HG02973 (cell line): ENCODE data around the gene PELI3.
"Not testable (repeated sequence)": the region's sequence is repeated elsewhere in the genome, so short reads cannot be mapped to it uniquely, and the experiment has no call there.

Experiments
- ATAC-seq: cut with Tn5 transposase; IDR thresholded peaks from one replicate; pipeline ENCODE4 v1.9.1; 2021; ENCODE audit warnings: moderate library complexity; ENCODE audit not compliant: unreplicated experiment

PELI3 gene

DNA sequence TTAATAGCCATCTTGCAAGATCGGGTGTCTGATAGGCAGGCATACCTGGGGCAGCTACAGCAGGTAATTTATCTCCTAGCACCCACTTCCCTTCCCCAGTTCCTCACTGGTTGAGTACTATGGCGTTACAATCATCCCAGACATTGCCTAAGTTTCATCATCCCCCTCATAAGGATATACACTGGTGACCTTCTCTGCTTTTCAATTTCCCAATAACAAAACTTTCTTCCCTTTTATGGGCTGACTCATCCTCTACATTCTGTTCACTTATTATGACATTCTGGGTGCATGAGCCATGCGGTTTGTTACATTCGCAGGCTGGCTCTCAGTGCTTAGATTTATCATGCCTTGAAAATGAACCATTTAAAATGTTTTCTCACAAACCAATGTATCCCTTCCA lies 23.1 kb upstream of the PELI3 start:
- no peak for ATAC-seq

DNA sequence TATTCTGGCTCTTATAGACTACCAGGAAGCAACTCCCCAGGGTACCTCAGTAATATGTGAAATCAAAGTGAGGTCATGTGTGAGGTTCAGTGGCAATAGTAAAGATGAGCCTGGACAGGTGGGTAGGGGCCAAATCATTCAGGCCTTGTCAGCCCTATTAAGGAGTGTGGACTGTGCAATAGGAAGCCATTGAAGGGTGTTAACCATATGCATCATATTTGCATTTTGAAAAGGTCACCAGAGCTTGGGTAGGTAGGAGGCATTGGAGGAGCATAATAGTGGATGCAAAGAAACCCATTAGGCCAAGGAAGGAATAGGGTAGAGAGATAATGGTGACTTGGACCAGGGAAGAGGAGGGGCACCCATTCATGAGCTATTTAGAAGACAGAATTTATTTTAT lies 19.7 kb upstream of the PELI3 start:
- no peak for ATAC-seq

DNA sequence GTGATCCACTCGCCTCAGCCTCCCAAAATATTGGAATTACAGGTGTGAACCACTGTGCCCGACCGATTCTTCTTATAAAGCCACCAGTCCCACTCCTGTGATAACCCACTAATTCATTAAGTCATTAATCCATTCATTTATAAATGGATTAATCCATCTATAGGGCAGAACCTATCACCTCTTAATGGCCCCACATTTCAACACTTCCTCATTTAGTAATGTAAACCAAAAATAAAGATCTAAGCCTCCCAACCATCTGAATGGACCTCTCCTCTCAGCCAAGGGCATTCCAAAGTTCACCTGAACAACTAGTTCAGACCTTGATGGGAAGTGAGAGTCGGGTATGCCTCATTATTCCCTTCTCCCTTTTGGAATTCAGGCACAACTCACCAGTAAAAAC lies 18.2 kb upstream of the PELI3 start:
- no peak for ATAC-seq

- no peak for ATAC-seq
These were observed 16.1 kb upstream of the PELI3 start for GRCh38 chr11:66450560-66450959.

- ATAC-seq: no peak
These were observed 15.0 kb upstream of the PELI3 start for GRCh38 chr11:66451663-66452062.

- ATAC-seq: no peak
These were observed 12.5 kb upstream of the PELI3 start for GRCh38 chr11:66454247-66454646.

DNA sequence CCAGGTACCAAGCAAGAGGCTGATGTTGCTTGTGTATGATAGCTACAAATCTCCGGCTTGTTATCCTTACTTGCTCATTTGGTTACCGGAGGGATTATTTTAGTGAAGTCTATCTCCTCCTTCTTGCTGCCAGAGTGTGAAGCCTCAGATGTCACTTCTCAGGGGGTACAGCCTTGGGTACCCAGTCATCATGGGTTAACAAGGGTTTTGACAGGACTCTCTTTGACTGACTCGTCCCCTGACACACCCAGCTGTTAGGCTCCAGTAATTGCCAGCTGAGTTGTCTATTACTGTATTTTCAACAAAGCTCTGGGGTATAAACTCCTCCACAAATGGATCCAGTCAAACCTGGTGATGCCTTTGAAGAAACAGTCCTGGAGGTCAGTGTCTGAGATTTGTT lies 11.9 kb upstream of the PELI3 start:
- ATAC-seq: no peak

- ATAC-seq: no peak
These were observed 8.9 kb upstream of the PELI3 start for GRCh38 chr11:66457826-66458225.

- ATAC-seq: no peak
These were observed 7.4 kb upstream of the PELI3 start for GRCh38 chr11:66459138-66459778.

GRCh38 chr11:66462010-66462409 lies 4.7 kb upstream of the PELI3 start:
- no peak for ATAC-seq

DNA sequence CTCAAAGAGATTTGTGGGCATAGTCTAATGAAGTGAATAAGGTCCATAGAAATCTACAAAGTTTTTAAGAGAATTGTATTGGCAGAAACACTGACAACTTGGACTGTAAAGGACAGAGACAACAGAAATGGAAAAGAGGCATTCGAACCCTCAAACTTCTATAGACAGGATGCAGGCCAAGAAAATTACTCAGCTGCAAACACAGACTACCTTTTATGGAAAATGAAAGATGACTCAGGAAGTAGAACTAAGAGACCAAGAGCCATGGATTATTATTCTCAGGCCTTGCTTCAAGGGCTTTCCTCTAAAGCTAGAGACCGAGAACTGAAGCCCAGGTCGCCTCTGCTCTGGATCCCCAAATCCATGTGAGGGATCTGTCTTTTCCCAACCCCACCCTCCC lies 3.8 kb upstream of the PELI3 start:
- no peak for ATAC-seq

- not testable (repeated sequence) for ATAC-seq
These were observed 2.6 kb upstream of the PELI3 start for GRCh38 chr11:66464116-66464515.

- ATAC-seq: no peak
These were observed 1.8 kb upstream of the PELI3 start for GRCh38 chr11:66464916-66465315.

GRCh38 chr11:66465373-66466224 lies 1.1 kb upstream of the PELI3 start:
- ATAC-seq: no peak

- ATAC-seq: peak; percentile 42
These were observed 442 bp downstream of the PELI3 start for GRCh38 chr11:66467034-66467659.

DNA sequence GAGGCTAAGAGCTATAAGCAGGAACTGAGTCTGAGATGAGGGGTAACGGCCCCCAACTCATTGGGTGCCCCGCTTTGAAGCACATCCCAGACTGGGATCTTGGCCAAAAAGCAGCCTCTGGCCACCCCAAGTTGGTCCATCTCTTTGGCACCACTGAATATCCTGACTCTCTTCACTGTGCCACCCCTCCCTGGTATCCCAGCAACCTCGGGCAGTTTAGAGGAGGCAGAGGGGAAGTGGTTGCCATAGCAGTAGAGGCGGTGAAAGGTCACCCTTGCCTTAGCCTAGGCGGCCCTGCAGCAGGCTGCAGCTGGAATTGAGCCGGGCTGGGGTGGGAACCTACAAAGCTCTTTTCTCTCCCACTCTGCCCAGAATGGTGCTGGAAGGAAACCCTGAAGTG lies 1.1 kb downstream of the PELI3 start:
- ATAC-seq: no peak

DNA sequence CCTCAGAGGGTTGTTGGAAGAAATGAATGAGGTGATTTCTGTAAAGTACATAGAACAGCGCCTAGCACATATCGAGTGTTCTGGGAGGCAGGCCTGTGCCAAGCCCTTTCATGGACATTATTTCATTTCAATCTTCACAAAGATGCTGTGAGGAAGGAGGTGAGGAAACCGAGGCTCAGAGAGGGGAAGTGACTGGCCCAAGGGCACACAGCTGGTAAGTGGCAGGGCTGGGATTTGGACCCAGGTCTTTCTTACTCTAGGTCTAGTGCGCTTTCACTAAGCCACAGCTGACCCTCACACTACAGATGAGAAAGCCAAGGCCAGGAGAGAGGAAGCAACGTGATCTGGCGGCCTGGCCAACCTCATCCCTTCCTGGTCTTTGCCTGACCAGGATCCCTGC lies 2.0 kb downstream of the PELI3 start:
- ATAC-seq: no peak

GRCh38 chr11:66469441-66469840 lies 2.7 kb downstream of the PELI3 start:
- ATAC-seq: no peak

DNA sequence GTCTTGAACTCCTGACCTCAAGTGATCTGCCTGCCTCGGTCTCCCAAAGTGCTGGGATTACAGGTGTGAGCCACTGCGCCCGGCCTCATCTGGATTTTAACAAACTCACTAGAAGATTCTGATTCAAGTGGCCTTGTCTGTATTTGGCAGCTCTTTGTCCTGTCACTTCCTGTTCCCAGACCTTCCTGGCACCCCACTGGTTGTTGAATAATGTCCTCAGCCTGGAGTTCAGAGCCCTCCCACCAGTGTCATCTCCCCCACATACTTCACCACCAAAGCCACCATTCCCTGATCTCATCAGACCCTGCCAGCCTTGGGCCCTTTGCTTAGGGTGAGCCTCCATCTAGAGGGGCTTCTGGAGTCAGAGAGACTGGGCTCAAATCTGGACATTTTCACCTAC lies 3.3 kb downstream of the PELI3 start:
- no peak for ATAC-seq

DNA sequence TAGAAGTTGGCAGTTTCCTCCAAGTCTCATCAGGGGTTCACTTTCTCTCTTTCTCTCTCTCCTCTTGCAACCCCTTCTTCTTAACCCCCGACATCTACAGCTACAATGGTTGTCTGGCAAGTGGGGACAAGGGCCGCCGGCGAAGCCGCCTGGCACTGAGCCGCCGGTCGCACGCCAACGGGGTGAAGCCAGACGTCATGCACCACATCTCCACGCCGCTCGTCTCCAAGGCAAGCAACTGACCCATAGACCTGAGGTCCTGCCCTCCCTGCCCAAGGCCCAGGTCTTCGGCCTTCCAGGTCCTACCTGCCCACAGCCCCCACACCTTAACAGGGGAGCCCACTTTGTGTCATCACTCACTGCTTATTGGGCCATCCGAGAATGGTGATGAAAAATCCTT lies 4.4 kb downstream of the PELI3 start:
- ATAC-seq: no peak

GRCh38 chr11:66472054-66472453 lies 5.3 kb downstream of the PELI3 start:
- no peak for ATAC-seq

- no peak for ATAC-seq
These were observed 6.5 kb downstream of the PELI3 start for GRCh38 chr11:66473167-66473566.
